Left lung (tissue), 10 donors: ENCODE data around the gene IFT81. TPM values are rescaled to one million over a fixed set of nuclear protein-coding genes. Genes with fewer than 3 reads are reported as not detected.

ENCODE experiments used
- ATAC-seq: fragments of 200-7000 bp; cut with Tn5 transposase; one replicate; pipeline ENCODE4 v1.9.1; 2020; ENCODE audit warnings: moderate library complexity
- DNase-seq, 4 donors: peaks; one replicate each; pipeline ENCODE4 v3.0.0-alpha.2; 2013 to 2020
- H3K27ac ChIP-seq, 2 donors: fragments of 200-600 bp; sonication (generic) in 1 of 2; one replicate each; pipeline versions ENCODE4 v1.5.0 to v1.8.0; 2020 to 2021
- H3K27me3 ChIP-seq, 2 donors: fragments of 200-600 bp; sonication (generic) in 1 of 2; one replicate each; pipeline versions ENCODE4 v1.5.0 to v1.8.0; 2020 to 2021
- H3K36me3 ChIP-seq, 2 donors: fragments of 200-600 bp; sonication (generic) in 1 of 2; one replicate each; pipeline versions ENCODE4 v1.5.0 to v1.8.0; 2020 to 2021
- H3K4me1 ChIP-seq, 2 donors: fragments of 200-600 bp; one replicate each; pipeline ENCODE4 v1.8.0; 2021
- H3K4me3 ChIP-seq, 2 donors: fragments of 200-600 bp; sonication (generic) in 1 of 2; one replicate each; pipeline versions ENCODE4 v1.5.0 to v1.8.0; 2020 to 2021; ENCODE audit warnings: mild to moderate bottlenecking in 1 of 2
- H3K9me3 ChIP-seq, 2 donors: fragments of 200-600 bp; sonication (generic) in 1 of 2; one replicate each; pipeline versions ENCODE4 v1.5.0 to v1.8.0; 2020 to 2021
- CTCF ChIP-seq, 2 donors: fragments of 200-600 bp; sonication (generic) in 1 of 2; IDR thresholded peaks; one replicate each; pipeline versions ENCODE4 v1.5.0 to v1.8.0; 2021; ENCODE audit warnings: antibody characterized with exemption in 2 of 2
- intact Hi-C, 2 donors: fragments of 100-400 bp; cut with DNase I; formaldehyde crosslinking; loops; one replicate each; pipeline versions ENCODE4 v1.11.2 to v1.14.2; 2022
- polyA plus RNA-seq, 6 donors: library from polyadenylated mRNA; unstranded; fragments of 120-200 nt; gene quantifications; one replicate each; pipeline ENCODE4 v1.2.1, GENCODE V29; 2013; ENCODE audit not compliant: insufficient read length in 6 of 6
- total RNA-seq, 2 donors: library from RNA; stranded (reverse); fragmentation: NEBNext Ultra II Directional; extraction: Animal tissue kit (Norgen Biotek cat#: 25700); gene quantifications; one replicate each; pipeline ENCODE4 v1.2.1, GENCODE V29; 2021
- donor health status: DM: no; HTN: yes; CAD: no.
- donor health status: DM: no; HTN: no; CAD: no.

IFT81 gene
- total and polyA plus RNA-seq, 8 donors, result 11.0 to 47.6 (median 40.8) TPM

GRCh38 chr12:110230655-110231054 lies 106.5 kb downstream of the IFT81 start:
- no peak for TF ChIP-seq CTCF (IDR thresholded peaks at IDR 0.05)
- Histone ChIP-seq H3K36me3 (no peaks in the 10 kb centered on the region), H3K4me1 (peaks cover 0 to 20% of the 10 kb centered on the region in 2 donors), H3K27ac (no peak overlapping the region), H3K27me3 (no peaks in the 10 kb centered on the region), H3K4me3 (no peak overlapping the region), H3K9me3 (no peaks in the 10 kb centered on the region)
- ATAC-seq (no peak), DNase-seq (no peak)
- intact Hi-C loops, result no loop called here

GRCh38 chr12:110233212-110233903 lies 109.2 kb downstream of the IFT81 start:
- no peak for TF ChIP-seq CTCF (IDR thresholded peaks at IDR 0.05)

GRCh38 chr12:110234331-110234751 lies 110.2 kb downstream of the IFT81 start:
- DNase-seq (peak in 1 of 4 donors; percentile 9), ATAC-seq (no peak)
- Histone ChIP-seq H3K4me1 (peaks cover 0 to 21% of the 10 kb centered on the region in 2 donors), H3K9me3 (no peaks in the 10 kb centered on the region), H3K36me3 (no peaks in the 10 kb centered on the region), H3K27me3 (no peaks in the 10 kb centered on the region), H3K27ac (peak overlapping the region; percentile 47 to 74), H3K4me3 (no peak overlapping the region)
- no peak for TF ChIP-seq CTCF (IDR thresholded peaks at IDR 0.05)
- intact Hi-C loops, result no loop called here

More at GRCh38 chr12:110233212-110233903, 109.2 kb downstream of the IFT81 start:
- Histone ChIP-seq H3K27me3 (no peaks in the 10 kb centered on the region), H3K9me3 (no peaks in the 10 kb centered on the region), H3K27ac (no peak overlapping the region), H3K4me3 (no peak overlapping the region), H3K36me3 (no peaks in the 10 kb centered on the region), H3K4me1 (peaks cover 0 to 21% of the 10 kb centered on the region in 2 donors)
- intact Hi-C loops, result no loop called here
- no peak for DNase-seq
- ATAC-seq, result no peak

GRCh38 chr12:110234755-110235154 lies 110.6 kb downstream of the IFT81 start:
- Histone ChIP-seq H3K36me3 (no peaks in the 10 kb centered on the region), H3K27ac (peak overlapping the region; percentile 47 to 74), H3K27me3 (no peaks in the 10 kb centered on the region), H3K4me1 (peaks cover 0 to 21% of the 10 kb centered on the region in 2 donors), H3K4me3 (no peak overlapping the region), H3K9me3 (no peaks in the 10 kb centered on the region)
- intact Hi-C loops, result no loop called here
- DNase-seq, result peak in 1 of 4 donors; percentile 37
- peak; percentile 79 for ATAC-seq
- TF ChIP-seq CTCF (IDR thresholded peaks at IDR 0.05), result no peak

GRCh38 chr12:110235383-110235782 lies 111.2 kb downstream of the IFT81 start:
- DNase-seq (no peak), ATAC-seq (no peak)
- Histone ChIP-seq H3K27ac (peak overlapping the region; percentile 47 to 74), H3K27me3 (no peaks in the 10 kb centered on the region), H3K4me3 (no peak overlapping the region), H3K4me1 (peaks cover 0 to 21% of the 10 kb centered on the region in 2 donors), H3K9me3 (no peaks in the 10 kb centered on the region), H3K36me3 (no peaks in the 10 kb centered on the region)
- intact Hi-C loops, result no loop called here
- TF ChIP-seq CTCF (IDR thresholded peaks at IDR 0.05), result no peak
